Smooth muscle cell (in vitro differentiated cells): ENCODE data around the gene NCK1. TPM values are rescaled to one million over a fixed set of nuclear protein-coding genes. Genes with fewer than 3 reads are reported as not detected.

ENCODE experiments used
- DNase-seq: peaks from one replicate; lab custom pipeline; 2025; ENCODE audit not compliant: unreplicated experiment; lab: John Stamatoyannopoulos, UW
- H2AFZ ChIP-seq: fragments of 200-600 bp; sonication (generic); 2 replicates; pipeline ENCODE4 v1.6.0; 2016; ENCODE audit warnings: antibody characterized with exemption, low read depth, mild to moderate bottlenecking
- H3F3A ChIP-seq: fragments of 200-600 bp; sonication (generic); 2 replicates; pipeline ENCODE4 v1.6.0; 2017; ENCODE audit warnings: antibody characterized with exemption, low read depth
- H3K27ac ChIP-seq: fragments of 200-600 bp; sonication (generic); 2 replicates; pipeline ENCODE4 v1.5.1; 2016; ENCODE audit warnings: low read depth, mild to moderate bottlenecking
- H3K27me3 ChIP-seq: fragments of 200-600 bp; sonication (generic); 2 replicates; pipeline ENCODE4 v1.6.1; 2016; ENCODE audit warnings: low read depth, mild to moderate bottlenecking
- H3K36me3 ChIP-seq: fragments of 200-600 bp; sonication (generic); 2 replicates; pipeline ENCODE4 v1.5.1; 2016; ENCODE audit warnings: low read depth
- H3K4me1 ChIP-seq: fragments of 200-600 bp; sonication (generic); 2 replicates; pipeline ENCODE4 v1.5.1; 2016; ENCODE audit warnings: low read depth
- H3K4me2 ChIP-seq: fragments of 200-600 bp; sonication (generic); 2 replicates; pipeline ENCODE4 v1.6.0; 2016; ENCODE audit warnings: mild to moderate bottlenecking
- H3K4me3 ChIP-seq: fragments of 200-600 bp; sonication (generic); 2 replicates; pipeline ENCODE4 v1.5.1; 2016; ENCODE audit warnings: mild to moderate bottlenecking
- H3K79me2 ChIP-seq: fragments of 200-600 bp; sonication (generic); 2 replicates; pipeline ENCODE4 v1.6.0; 2016; ENCODE audit warnings: low read depth, mild to moderate bottlenecking
- H3K9ac ChIP-seq: fragments of 200-600 bp; sonication (generic); 2 replicates; pipeline ENCODE4 v1.6.0; 2016; ENCODE audit warnings: low read depth
- H3K9me3 ChIP-seq: fragments of 200-600 bp; sonication (generic); replicated peaks from 2 replicates; pipeline ENCODE4 v1.5.1; 2016; ENCODE audit warnings: low read depth
- H4K20me1 ChIP-seq: fragments of 200-600 bp; sonication (generic); 2 replicates; pipeline ENCODE4 v1.6.0; 2016; ENCODE audit warnings: low read depth
- WGBS: methylation state at CpG from one replicate; pipeline ENCODE4 v1.1.7; 2016; ENCODE audit warnings: low lambda C conversion rate; 5-methylcytosine and 5-hydroxymethylcytosine counted together
- polyA plus RNA-seq: library from polyadenylated mRNA; unstranded; fragments of >200 nt; fragmentation: Nextera tagmentation; extraction: Ambion mirVana; gene quantifications from 2 replicates; pipeline ENCODE4 v1.2.1, GENCODE V29; 2016
- total RNA-seq: library from RNA; depleted of rRNA; stranded (reverse); fragments of >200 nt; gene quantifications from 2 replicates; pipeline ENCODE4 v1.2.3, GENCODE V29; 2014
- TF ChIP-seq, protein P1 (sequence below): fragments of 200-600 bp; sonication (generic); IDR thresholded peaks from 2 replicates; pipeline ENCODE4 v1.5.1; 2017; ENCODE audit warnings: borderline replicate concordance, mild to moderate bottlenecking, antibody characterized with exemption; ENCODE audit not compliant: insufficient read depth, poor library complexity, severe bottlenecking

The NCK1 gene
- total and polyA plus RNA-seq, 2 experiments from 2014 or later, result 21.1 to 41.8 TPM

DNA sequence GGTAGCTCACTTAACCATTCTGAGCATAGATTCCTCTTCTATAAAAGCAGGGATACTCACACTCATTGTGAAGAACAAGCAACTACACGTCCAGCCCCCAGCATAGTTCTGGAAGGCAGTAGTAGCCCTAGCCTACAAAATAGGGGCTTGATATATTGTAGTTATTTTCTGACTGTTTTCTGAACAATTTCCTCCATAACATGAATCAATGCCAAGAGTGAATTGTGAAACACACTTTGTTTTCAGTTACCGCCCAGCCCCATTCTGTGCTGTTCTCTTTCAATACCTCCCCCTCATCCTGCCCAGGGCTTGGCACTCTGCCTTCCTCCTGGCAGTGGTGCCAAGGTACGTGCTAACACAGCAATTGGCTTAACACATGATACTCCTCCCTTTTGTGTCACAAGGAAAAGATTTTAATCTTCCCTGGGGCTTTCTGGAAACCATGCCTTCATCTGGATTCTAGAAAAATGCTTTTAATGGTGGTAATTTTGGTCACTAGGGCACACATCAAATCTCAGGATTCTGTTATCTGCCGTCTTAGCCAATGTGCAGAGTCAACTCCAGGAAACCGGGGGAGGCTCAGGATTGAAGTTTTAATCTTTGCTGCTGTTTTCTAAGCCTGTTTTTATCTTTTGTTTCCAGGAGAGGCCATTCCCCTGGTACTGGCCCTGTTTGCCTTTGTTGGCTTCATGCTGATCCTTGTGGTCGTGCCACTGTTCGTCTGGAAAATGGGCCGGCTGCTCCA lies 132.9 kb downstream of the NCK1 start:
- no peaks in the 10 kb centered on the region for H3K27me3 ChIP-seq
- no peaks in the 10 kb centered on the region for H3K36me3 ChIP-seq
- H3K9me3 ChIP-seq, result no peaks in the 10 kb centered on the region
- H3K4me1 ChIP-seq, result no peaks in the 10 kb centered on the region
- no peak overlapping the region for H2AFZ ChIP-seq
- H3K27ac ChIP-seq, result no peak overlapping the region
- H3F3A ChIP-seq, result peaks cover 6% of the 10 kb centered on the region
- no peak overlapping the region for H3K4me2 ChIP-seq
- no peak for DNase-seq
- TF ChIP-seq, protein P1, sequence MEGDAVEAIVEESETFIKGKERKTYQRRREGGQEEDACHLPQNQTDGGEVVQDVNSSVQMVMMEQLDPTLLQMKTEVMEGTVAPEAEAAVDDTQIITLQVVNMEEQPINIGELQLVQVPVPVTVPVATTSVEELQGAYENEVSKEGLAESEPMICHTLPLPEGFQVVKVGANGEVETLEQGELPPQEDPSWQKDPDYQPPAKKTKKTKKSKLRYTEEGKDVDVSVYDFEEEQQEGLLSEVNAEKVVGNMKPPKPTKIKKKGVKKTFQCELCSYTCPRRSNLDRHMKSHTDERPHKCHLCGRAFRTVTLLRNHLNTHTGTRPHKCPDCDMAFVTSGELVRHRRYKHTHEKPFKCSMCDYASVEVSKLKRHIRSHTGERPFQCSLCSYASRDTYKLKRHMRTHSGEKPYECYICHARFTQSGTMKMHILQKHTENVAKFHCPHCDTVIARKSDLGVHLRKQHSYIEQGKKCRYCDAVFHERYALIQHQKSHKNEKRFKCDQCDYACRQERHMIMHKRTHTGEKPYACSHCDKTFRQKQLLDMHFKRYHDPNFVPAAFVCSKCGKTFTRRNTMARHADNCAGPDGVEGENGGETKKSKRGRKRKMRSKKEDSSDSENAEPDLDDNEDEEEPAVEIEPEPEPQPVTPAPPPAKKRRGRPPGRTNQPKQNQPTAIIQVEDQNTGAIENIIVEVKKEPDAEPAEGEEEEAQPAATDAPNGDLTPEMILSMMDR, result no peak
- H3K9ac ChIP-seq, result no peak overlapping the region
- H3K79me2 ChIP-seq, result no peaks in the 10 kb centered on the region
- WGBS, result 27% methylated on average over 8 of the region's 8 CpGs
- H3K4me3 ChIP-seq, result no peak overlapping the region
- no peaks in the 10 kb centered on the region for H4K20me1 ChIP-seq

DNA sequence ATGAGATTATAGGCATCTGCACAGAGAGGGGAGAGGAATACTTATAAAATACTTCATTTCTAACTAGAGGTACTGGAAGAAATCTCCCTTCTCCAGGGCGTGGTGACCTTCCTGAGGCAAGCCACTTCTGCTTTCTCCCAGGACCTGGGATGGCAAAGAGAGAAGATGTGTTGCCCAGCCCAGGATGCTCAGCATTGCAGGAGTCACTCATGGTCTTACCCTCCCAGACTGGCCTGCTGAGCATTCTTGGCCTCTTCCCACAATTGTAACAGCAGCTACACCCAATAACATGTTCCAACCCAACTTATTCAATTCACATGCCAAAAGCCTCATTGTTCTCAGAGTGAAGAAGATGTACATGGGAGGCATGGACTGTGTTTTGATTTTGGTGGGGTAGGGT lies 133.6 kb downstream of the NCK1 start:
- Histone ChIP-seq H3K4me1 (no peaks in the 10 kb centered on the region), H3K27ac (no peak overlapping the region), H2AFZ (no peak overlapping the region), H4K20me1 (no peaks in the 10 kb centered on the region), H3K4me3 (no peak overlapping the region), H3K9ac (no peak overlapping the region), H3K9me3 (no peaks in the 10 kb centered on the region), H3F3A (peaks cover 6% of the 10 kb centered on the region), H3K27me3 (no peaks in the 10 kb centered on the region), H3K36me3 (no peaks in the 10 kb centered on the region), H3K79me2 (no peaks in the 10 kb centered on the region), H3K4me2 (no peak overlapping the region)
- TF ChIP-seq, protein P1, result no peak
- 96% methylated on average over 1 of the region's 1 CpG for WGBS
- no peak for DNase-seq

Other genes starting within 250 kb of the NCK1 start
- 29.5 and 38.6 TPM in 2 replicates for gene STAG1, start 109.8 kb upstream of the NCK1 start, total RNA-seq
- gene STAG1, start 109.8 kb upstream of the NCK1 start, polyA plus RNA-seq, result 10.3 and 14.6 TPM in 2 replicates
- 5.5 and 7.4 TPM in 2 replicates for gene SLC35G2, start 43.1 kb upstream of the NCK1 start, total RNA-seq
- gene SLC35G2, start 43.1 kb upstream of the NCK1 start, polyA plus RNA-seq, result 5.1 and 5.9 TPM in 2 replicates
- gene IL20RB, start 95.8 kb downstream of the NCK1 start, total RNA-seq, result 0.31 and 1.7 TPM in 2 replicates
- 1.7 and 3.1 TPM in 2 replicates for gene IL20RB, start 95.8 kb downstream of the NCK1 start, polyA plus RNA-seq